ENCODE results near the gene ZNF345.

Gene ZNF345

DNA sequence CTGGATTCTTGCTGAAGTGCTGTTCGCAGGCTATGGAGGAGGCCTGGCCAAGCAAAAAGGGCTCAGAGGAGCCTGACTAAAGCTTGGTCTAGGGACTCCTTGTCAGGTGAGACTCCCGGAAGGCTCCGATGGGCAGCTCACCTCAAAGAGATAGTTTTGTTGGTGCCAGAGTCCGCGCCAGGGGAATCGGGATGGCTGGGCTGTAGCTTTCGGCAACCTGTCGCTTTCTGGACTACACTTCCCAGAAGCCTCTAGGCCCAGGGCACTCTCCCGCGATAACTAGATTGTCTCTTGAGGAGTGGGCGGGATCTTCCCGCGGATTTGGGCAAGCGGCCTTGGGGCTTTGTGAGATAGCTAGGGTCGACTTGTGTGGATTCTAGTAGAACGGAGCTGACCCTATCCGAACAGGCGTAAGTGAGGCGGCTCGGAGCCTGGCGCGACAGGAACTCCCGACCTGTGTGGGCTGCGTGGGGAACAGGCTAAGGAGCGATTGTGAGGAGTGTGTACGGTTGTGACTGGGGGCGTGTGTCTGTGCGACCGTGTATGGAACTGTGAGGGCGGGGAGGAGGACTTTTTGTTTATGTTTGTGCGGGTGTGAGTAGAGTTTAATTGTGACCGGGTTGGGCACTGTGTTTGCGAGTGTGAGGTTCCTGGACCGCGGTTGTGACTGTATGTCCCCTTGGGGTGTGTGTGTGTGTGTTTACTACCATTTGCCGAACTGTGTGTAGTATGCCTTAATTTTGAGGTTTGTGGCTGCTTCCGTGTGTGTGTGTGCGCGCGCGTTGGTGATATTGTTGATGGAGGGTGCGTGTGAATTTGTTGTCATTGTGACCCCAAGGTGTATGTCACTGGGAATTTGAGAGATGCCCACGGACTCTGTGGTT, at the start of gene ZNF345:
ZNF345 (plus strand) TSS at position 318 of the 884 bp plus-strand sequence. CDS start 25,955 bp downstream, outside the sequence.
- peak; percentile 66 to 84 for DNase-seq (ENCODE audit: low read depth in 1 of 2, low spot score in 1 of 2)

- no peak for DNase-seq (ENCODE audit: low read depth in 1 of 2, low spot score in 1 of 2)
Measured at GRCh38 chr19:36805364-36805763, 45.3 kb upstream of the ZNF345 start.

DNA sequence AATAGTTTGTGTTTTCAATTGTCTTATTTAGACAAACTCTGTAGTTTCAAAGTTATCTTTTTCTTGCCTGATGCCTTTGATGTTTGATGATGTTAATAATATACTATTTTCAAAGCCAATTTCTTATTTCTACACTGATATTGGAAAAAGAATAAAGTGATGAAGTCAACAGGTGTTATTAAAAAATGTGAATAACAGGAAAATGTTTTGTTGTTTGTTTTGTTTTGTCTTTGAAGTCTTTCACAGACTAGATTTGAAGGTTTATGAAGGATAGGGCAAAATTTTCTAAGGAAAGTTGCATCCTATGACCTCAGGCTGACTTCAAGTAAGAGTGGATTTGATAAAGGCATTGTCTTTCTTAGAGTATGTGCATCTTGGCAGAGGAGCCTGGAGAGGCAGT, 43.6 kb upstream of the ZNF345 start:
- no peak for DNase-seq (ENCODE audit: low read depth in 1 of 2, low spot score in 1 of 2)

GRCh38 chr19:36819130-36819630, 31.5 kb upstream of the ZNF345 start:
- no peak for DNase-seq (ENCODE audit: low read depth in 1 of 2, low spot score in 1 of 2)

GRCh38 chr19:36821758-36822157, 28.9 kb upstream of the ZNF345 start:
- DNase-seq (ENCODE audit: low read depth in 1 of 2, low spot score in 1 of 2): no peak

DNA sequence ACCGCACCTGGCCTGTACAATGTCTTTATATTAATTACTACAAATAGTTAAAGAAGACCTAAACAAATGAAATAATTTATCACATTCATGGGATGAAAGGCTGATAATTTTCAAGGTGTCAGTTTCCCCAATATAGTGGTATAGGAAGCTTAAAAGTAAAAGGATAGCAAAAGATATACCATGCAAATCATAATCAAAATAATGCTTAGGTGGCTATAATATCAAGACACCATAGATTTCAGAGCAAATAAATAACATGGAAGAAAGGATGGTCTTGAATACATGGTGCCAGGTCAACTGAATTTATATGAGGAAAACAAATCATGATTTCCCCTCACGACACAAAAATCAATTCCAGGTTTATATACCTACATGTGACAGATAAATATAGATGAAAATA, 17.2 kb upstream of the ZNF345 start:
- no peak for DNase-seq (ENCODE audit: low read depth in 1 of 2, low spot score in 1 of 2)

DNA sequence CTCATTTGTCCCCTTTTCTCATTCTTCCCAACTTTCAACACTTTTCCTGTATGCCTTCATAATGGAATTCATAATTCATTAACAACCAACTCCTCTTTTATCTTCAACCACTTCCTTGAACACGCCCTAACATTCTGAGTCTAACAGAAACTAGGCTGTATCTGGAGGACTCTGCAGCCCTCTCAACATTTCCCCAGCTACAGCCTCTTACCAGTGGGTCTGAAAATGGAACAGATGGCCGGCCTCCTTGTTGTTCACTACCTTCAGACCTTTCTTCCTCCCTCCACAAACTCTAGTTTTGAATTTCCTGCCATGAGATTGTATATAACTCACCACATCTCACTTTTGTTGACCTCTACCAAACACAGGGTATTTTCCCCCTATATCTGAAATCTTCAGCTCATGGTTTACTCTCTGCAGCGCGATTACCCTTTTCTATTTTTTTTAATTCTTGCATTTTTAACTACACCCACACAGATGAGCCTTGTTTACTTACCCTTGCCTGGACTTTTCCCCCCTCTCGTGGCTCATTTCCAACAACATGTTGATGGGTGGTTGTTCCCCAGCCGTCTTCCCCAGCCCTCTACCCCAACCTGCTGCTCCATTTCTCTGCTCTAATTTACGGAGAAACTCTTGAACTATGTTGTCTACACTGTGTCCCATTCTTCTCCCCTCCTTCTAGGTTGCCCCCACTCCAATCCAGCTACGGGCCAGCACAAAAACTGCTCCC, 13.3 kb upstream of the ZNF345 start:
- DNase-seq (ENCODE audit: low read depth in 1 of 2, low spot score in 1 of 2): no peak

GRCh38 chr19:36837906-36838783, 12.5 kb upstream of the ZNF345 start, which contains the start of gene ZNF790:
Gene ZNF790, minus strand, starts transcription at chr19:36838387. Its CDS starts 12,768 bp downstream, at chr19:36825619.
- peak; percentile 76 to 80 for DNase-seq (ENCODE audit: low read depth in 1 of 2, low spot score in 1 of 2)

- no peak for DNase-seq (ENCODE audit: low read depth in 1 of 2, low spot score in 1 of 2)
Measured at GRCh38 chr19:36838784-36839324, 11.8 kb upstream of the ZNF345 start.

- no peak for DNase-seq (ENCODE audit: low read depth in 1 of 2, low spot score in 1 of 2)
Measured at GRCh38 chr19:36847968-36848367, 2.7 kb upstream of the ZNF345 start.

- peak; percentile 72 to 85 for DNase-seq (ENCODE audit: low read depth in 1 of 2, low spot score in 1 of 2)
Measured at GRCh38 chr19:36849701-36850558, 746 bp upstream of the ZNF345 start.

GRCh38 chr19:36851898-36852297, 1.2 kb downstream of the ZNF345 start:
- no peak for DNase-seq (ENCODE audit: low read depth in 1 of 2, low spot score in 1 of 2)

- DNase-seq (ENCODE audit: low read depth in 1 of 2, low spot score in 1 of 2): no peak
Measured at GRCh38 chr19:36876993-36877938, 26.6 kb downstream of the ZNF345 start.

DNA sequence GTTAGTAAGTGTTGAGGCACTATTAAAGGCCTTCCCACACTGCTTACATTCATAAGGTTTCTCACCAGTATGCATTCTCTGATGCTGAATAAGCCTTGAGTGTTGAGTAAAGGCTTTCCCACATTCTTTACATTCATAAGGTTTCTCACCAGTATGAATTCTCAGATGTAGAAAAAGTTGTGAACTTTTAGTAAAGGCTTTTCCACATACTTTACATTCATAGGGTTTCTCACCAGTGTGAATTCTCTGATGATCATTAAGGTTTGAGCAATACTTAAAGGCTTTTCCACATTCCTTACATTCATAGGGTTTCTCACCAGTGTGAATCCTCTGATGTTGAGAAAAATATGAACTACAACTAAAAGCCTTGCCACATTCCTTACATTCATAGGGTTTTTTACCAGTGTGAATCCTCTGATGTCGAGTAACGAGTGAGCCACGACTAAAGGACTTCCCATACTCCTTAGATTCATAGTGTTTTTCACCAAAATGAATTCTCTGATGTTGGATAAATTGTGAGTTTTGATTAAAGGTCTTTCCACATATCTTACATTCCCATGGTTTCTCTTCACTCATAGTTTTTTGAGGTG, 41.2 kb downstream of the ZNF345 start:
- no peak for DNase-seq (ENCODE audit: low read depth in 1 of 2, low spot score in 1 of 2)

DNA sequence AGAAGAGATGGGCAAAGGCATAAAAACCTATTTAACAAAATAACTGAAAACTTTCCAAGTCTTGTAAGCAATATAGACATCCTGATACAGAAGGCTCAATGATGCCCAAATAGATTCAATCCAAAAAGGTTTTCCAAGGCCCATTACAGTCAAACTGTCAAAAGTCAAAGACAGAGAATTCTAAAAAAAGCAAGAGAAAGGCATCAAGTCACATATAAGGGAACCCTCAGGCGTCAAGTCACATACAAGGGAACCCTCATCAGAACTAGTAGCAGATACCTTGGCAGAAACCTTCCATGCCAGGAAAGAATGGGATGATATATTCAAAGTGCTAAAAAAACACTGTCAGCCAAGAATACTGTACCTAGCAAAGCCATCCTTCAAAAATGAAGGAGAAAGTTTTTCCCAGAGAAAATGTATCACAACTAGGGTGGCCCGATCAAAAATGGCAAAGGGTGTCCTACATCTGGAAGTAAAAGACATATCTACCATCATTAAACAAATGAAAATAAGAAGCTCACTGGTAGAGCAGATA, 44.2 kb downstream of the ZNF345 start:
- no peak for DNase-seq (ENCODE audit: low read depth in 1 of 2, low spot score in 1 of 2)

GRCh38 chr19:36898422-36898821, 47.7 kb downstream of the ZNF345 start:
- DNase-seq (ENCODE audit: low read depth in 1 of 2, low spot score in 1 of 2): no peak

DNA sequence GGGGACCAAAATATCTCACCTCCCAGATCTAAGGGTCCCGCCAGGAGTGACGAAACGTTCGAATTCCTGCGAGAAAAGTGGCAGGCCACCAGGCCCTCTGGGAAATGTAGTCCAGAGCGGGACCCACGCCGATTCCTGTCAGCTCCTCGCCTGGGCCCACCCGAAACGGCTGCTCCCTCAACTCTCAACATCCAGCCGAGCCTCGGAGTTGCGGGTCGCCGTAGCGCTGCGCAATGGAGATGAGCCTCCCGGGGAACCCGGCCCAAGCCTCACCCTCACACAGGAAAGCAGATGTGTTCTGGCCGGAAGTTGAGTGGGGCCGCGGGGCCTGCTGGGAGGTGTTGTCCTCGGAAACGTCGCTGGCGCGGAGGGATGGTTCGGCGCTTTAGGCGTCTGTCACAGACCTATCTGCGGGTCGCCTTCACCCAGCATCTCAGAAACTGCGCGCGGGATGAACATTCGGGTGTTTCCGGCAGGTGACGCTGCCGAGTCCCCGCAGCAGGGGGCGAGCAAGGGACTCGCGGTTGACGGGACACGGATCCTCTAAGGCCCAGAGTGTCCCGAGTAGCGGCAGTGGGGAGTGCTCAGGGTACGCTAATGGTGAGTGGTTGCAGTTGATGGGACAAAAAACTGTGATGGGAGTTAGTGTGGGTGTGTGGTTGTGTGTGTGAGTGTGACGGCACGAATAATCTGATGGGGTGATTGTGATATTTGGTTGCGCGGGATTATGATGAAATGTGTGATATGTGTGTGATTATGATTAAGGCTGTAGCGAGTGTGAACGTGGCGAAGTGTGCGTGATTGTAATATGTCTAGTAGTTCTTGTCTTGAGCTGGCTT, 65.5 kb downstream of the ZNF345 start, which contains the start of the genes ZNF568 and ZNF829:
ZNF568 (plus strand) TSS at position 341 of the 839 bp plus-strand sequence. CDS start 6,439 bp downstream, outside the sequence.
ZNF829 (minus strand) TSS at position 300 of the 839 bp plus-strand sequence. CDS start 1,124 bp downstream, outside the sequence.
- DNase-seq (ENCODE audit: low read depth in 1 of 2, low spot score in 1 of 2): peak; percentile 84 to 89
